Measurements from ENCODE around the gene NAV3. TPM values are rescaled to one million over a fixed set of nuclear protein-coding genes. Genes with fewer than 3 reads are reported as not detected.
A peak's percentile ranks its signal among the peaks of the same experiment; 100 is the strongest.

The NAV3 gene
- total and polyA plus RNA-seq, 5 experiments from 2014 or later: not detected

DNA sequence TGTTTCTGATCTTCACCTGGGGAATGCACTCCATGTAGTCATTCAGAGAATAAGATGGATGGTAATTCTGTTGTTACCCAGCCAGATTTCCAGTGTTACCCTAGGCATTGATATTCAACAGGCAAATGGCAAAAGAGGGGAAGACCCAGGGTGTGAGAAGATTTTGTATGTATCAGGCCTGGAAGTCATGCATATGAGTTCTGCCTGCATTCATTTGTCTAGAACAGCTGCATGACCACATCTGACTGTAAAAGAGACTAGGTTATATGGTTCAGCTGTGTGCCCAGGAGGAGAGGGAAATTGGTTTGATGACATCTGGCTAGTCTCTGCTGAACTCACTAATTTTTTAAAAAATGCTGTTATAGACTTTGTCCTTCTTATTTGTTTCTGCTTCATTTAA lies 224.9 kb downstream of the NAV3 start:
- H3K36me3 Mint-ChIP-seq: no peaks in the 10 kb centered on the region
- POLR2A ChIA-PET: no interaction called here
- ATAC-seq (no peak), DNase-seq (no peak)
- no peaks in the 10 kb centered on the region for H3K27me3 Mint-ChIP-seq
- H3K4me1 Mint-ChIP-seq: no peaks in the 10 kb centered on the region
- H3K4me3 Mint-ChIP-seq: no peak overlapping the region
- H3K9me3 Mint-ChIP-seq: peaks cover 0 to 9% (median 1%) of the 10 kb centered on the region in 9 donors
- H3K27ac Mint-ChIP-seq: no peak overlapping the region

DNA sequence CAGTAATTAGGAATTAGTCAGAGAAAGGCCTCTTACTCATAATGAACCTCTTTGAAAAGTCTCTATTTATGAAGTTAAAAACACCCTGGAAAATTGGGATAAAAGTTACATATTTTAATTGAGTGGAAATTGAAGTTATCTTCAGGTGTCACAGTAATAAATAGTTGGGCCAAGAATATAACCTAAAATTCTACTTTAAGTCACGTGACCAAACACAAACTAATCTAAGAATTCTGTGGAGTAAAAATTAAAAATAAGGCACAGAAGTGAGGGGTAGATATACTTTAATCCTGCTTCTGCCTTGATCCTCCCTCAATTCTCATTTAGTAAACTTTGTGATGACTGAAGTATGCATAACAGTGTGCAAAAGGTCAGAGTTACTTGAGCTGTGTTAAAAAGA lies 226.4 kb downstream of the NAV3 start:
- no peak overlapping the region for H3K4me3 Mint-ChIP-seq
- no peaks in the 10 kb centered on the region for H3K27me3 Mint-ChIP-seq
- ATAC-seq: no peak
- DNase-seq: no peak
- no peaks in the 10 kb centered on the region for H3K36me3 Mint-ChIP-seq
- POLR2A ChIA-PET: no interaction called here
- peaks cover 0 to 9% (median 3%) of the 10 kb centered on the region in 9 donors for H3K9me3 Mint-ChIP-seq
- no peaks in the 10 kb centered on the region for H3K4me1 Mint-ChIP-seq
- H3K27ac Mint-ChIP-seq: no peak overlapping the region

DNA sequence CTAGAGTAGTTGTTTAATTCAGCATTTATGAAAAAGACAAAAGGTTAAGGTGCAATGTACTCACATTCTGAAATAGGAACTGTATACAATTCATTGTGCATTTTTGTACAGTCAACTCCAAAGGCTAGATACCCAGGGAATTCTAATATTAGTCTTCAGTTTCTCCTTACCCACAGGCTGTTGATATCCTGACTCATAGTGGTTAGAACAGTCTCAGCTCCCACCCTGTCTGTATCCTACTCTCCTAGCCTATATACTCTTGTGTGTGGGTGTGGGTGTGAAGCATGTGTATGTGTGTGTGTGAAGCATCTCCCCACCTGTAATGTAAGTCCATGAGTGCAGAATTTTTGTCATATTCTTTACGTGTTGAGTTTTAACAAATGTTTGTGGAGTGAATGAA lies 229.5 kb downstream of the NAV3 start:
- H3K9me3 Mint-ChIP-seq: peaks cover 0 to 10% (median 0%) of the 10 kb centered on the region in 9 donors
- H3K36me3 Mint-ChIP-seq: no peaks in the 10 kb centered on the region
- no peaks in the 10 kb centered on the region for H3K4me1 Mint-ChIP-seq
- ATAC-seq (no peak), DNase-seq (no peak)
- POLR2A ChIA-PET: no interaction called here
- no peak overlapping the region for H3K4me3 Mint-ChIP-seq
- H3K27me3 Mint-ChIP-seq: no peaks in the 10 kb centered on the region
- no peak overlapping the region for H3K27ac Mint-ChIP-seq

GRCh38 chr12:78062786-78063185 lies 232.1 kb downstream of the NAV3 start:
- Mint-ChIP-seq H3K9me3 (peaks cover 0 to 10% (median 0%) of the 10 kb centered on the region in 9 donors), H3K4me3 (no peak overlapping the region), H3K27ac (no peak overlapping the region), H3K36me3 (no peaks in the 10 kb centered on the region), H3K27me3 (no peaks in the 10 kb centered on the region), H3K4me1 (no peaks in the 10 kb centered on the region)
- no peak for DNase-seq
- POLR2A ChIA-PET: no interaction called here
- no peak for ATAC-seq

DNA sequence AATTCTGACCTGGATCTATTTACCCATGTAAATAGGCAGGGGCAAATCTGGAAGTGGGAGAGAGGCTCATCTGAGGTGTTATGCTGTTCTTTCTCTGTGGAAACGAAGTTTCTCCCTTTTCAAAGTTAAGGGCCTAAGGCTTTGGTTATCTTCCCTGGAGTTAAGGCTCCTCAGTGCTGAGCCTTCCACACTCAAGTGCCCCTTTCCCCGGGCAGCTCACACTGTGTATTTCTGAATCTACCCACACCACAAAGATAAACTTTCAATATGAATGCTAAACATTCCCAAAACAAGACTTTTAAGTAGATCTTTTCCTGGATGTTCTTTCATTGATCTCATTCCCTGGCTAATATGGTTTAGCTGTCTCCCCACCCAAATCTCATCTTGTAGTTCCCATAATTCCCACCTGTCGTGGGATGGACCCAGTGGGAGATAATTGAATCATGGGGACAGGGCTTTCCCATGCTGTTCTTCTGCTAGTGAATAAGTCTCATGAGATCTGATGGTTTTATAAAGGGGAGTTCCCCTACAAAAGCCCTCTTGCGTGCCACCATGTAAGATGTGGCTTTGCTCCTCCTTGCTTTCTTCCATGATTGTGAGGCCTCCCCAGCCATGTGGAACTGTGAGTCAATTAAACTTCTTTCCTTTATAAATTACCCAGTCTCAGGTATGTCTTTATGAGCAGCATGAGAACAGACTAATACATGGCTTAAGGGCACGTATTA lies 251.1 kb downstream of the NAV3 start:
- Mint-ChIP-seq H3K4me1 (no peaks in the 10 kb centered on the region), H3K4me3 (peak overlapping the region in 1 of 10 donors; percentile 10), H3K36me3 (peaks cover 0 to 3% (median 0%) of the 10 kb centered on the region in 3 donors), H3K9me3 (peaks cover 0 to 4% (median 0%) of the 10 kb centered on the region in 9 donors), H3K27ac (no peak overlapping the region), H3K27me3 (no peaks in the 10 kb centered on the region)
- ATAC-seq: no peak
- DNase-seq: no peak
- POLR2A ChIA-PET: no interaction called here

- no peak overlapping the region for H3K4me3 Mint-ChIP-seq
- no peaks in the 10 kb centered on the region for H3K4me1 Mint-ChIP-seq
- H3K27me3 Mint-ChIP-seq: no peaks in the 10 kb centered on the region
- H3K9me3 Mint-ChIP-seq: peaks cover 0 to 10% (median 0%) of the 10 kb centered on the region in 9 donors
- POLR2A ChIA-PET: no interaction called here
- DNase-seq: no peak
- no peak overlapping the region for H3K27ac Mint-ChIP-seq
- no peak for ATAC-seq
- H3K36me3 Mint-ChIP-seq: no peaks in the 10 kb centered on the region
Observed at GRCh38 chr12:78085542-78086182, 255.0 kb downstream of the NAV3 start.

GRCh38 chr12:78086553-78087362 lies 256.1 kb downstream of the NAV3 start:
- ATAC-seq (no peak), DNase-seq (no peak)
- no peak overlapping the region for H3K4me3 Mint-ChIP-seq

DNA sequence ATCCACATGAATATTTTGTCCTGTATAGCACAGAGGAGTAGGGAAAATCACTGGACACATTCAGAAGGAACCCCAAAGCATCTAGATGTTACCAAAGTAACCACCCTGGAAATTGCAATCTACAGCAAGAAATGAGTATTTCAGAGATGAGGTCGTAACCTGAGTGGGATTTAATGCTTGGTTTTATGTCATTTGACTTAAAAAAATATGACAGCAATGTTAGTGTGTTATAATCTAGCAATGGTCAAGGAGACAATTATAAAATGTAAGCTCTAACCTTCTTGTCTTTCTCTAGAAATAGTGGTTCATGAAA lies 256.6 kb downstream of the NAV3 start:
- Mint-ChIP-seq H3K27ac (no peak overlapping the region), H3K4me3 (no peak overlapping the region), H3K9me3 (peaks cover 0 to 9% (median 0%) of the 10 kb centered on the region in 9 donors), H3K4me1 (no peaks in the 10 kb centered on the region), H3K36me3 (no peaks in the 10 kb centered on the region), H3K27me3 (no peaks in the 10 kb centered on the region)
- POLR2A ChIA-PET: no interaction called here
- no peak for ATAC-seq
- no peak for DNase-seq

More at GRCh38 chr12:78086553-78087362, 256.1 kb downstream of the NAV3 start:
- no peaks in the 10 kb centered on the region for H3K4me1 Mint-ChIP-seq
- H3K27me3 Mint-ChIP-seq: no peaks in the 10 kb centered on the region
- H3K36me3 Mint-ChIP-seq: no peaks in the 10 kb centered on the region
- H3K27ac Mint-ChIP-seq: no peak overlapping the region
- peaks cover 0 to 8% (median 0%) of the 10 kb centered on the region in 9 donors for H3K9me3 Mint-ChIP-seq
- POLR2A ChIA-PET: no interaction called here

DNA sequence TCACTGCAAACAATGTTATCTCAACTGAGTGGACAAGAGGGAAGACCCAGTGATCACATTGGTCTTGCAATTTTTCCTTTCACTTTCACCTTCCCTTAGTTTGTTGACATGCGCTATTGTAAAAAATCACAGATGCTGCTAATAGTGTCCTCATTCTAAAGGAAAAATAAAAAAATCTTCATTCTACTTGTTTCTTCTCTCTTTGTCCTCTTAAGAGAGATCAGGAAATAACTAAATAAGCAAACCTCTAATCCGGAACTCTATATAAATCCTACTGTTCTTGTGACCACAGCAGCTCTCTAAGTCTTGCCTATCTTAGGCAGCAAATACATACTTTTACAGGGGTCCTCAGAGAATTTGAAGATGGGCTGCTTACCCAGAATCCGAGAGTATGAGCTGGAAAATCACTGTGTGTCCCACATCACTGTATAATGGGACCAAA lies 257.7 kb downstream of the NAV3 start:
- Mint-ChIP-seq H3K9me3 (peaks cover 0 to 9% (median 2%) of the 10 kb centered on the region in 9 donors), H3K27ac (no peak overlapping the region), H3K4me1 (no peaks in the 10 kb centered on the region), H3K27me3 (no peaks in the 10 kb centered on the region), H3K4me3 (no peak overlapping the region), H3K36me3 (no peaks in the 10 kb centered on the region)
- POLR2A ChIA-PET: no interaction called here
- DNase-seq (no peak), ATAC-seq (no peak)

- Mint-ChIP-seq H3K4me1 (no peaks in the 10 kb centered on the region), H3K27ac (no peak overlapping the region), H3K9me3 (peaks cover 0 to 9% (median 4%) of the 10 kb centered on the region in 9 donors), H3K36me3 (no peaks in the 10 kb centered on the region), H3K27me3 (no peaks in the 10 kb centered on the region), H3K4me3 (no peak overlapping the region)
- POLR2A ChIA-PET: no interaction called here
- ATAC-seq: no peak
- DNase-seq: no peak
Observed at GRCh38 chr12:78090266-78090665, 259.6 kb downstream of the NAV3 start.

DNA sequence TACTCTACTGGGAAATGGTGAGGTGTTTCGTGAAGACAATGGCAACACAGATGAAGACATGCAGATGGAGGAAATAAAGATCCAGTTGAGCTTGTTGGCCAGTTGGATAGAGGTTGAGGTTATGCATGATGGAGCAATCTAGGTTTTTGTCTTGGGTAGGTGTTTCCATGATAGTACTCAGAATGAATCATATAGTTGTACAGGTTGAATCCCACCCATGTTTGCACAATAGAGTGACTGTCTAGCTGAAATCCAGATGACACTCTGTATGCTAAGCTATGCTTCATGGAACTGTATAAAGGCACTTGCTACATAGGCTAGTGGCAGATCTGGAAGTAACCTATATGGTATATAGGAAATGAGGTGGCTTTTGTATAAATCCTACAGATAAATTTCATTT lies 264.9 kb downstream of the NAV3 start:
- Mint-ChIP-seq H3K36me3 (no peaks in the 10 kb centered on the region), H3K27me3 (no peaks in the 10 kb centered on the region), H3K9me3 (peaks cover 0 to 25% (median 7%) of the 10 kb centered on the region in 9 donors), H3K4me1 (no peaks in the 10 kb centered on the region), H3K4me3 (no peak overlapping the region), H3K27ac (no peak overlapping the region)
- POLR2A ChIA-PET: no interaction called here
- no peak for ATAC-seq
- DNase-seq: no peak

GRCh38 chr12:78096909-78097597 lies 266.4 kb downstream of the NAV3 start:
- Mint-ChIP-seq H3K9me3 (peaks cover 0 to 25% (median 3%) of the 10 kb centered on the region in 9 donors), H3K4me3 (no peak overlapping the region), H3K27me3 (no peaks in the 10 kb centered on the region), H3K36me3 (no peaks in the 10 kb centered on the region), H3K4me1 (no peaks in the 10 kb centered on the region), H3K27ac (no peak overlapping the region)
- POLR2A ChIA-PET: no interaction called here
- ATAC-seq (no peak), DNase-seq (no peak)

DNA sequence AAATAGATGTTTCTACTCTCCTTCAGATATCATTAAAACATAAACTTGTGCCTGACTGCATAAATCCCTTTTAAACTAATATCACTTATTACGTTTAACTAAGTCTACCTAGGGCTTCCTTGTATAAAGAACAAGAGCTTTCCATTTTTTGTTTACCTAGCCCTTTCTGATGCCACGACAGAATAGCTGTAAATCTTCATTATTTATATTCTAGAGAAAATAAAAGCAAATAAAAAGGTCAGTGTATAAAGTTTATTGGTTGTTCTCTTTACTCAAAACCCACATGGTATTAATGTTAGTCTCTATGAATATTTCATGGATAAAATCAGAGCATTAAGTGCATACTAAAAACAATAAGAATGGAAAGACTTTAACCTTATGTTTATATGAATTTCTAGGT lies 269.1 kb downstream of the NAV3 start:
- no peak overlapping the region for H3K27ac Mint-ChIP-seq
- POLR2A ChIA-PET: no interaction called here
- no peaks in the 10 kb centered on the region for H3K4me1 Mint-ChIP-seq

More for the DNA sequence above, 269.1 kb downstream of the NAV3 start:
- DNase-seq (no peak), ATAC-seq (no peak)
- Mint-ChIP-seq H3K27me3 (no peaks in the 10 kb centered on the region), H3K4me3 (no peak overlapping the region), H3K36me3 (no peaks in the 10 kb centered on the region), H3K9me3 (peaks cover 0 to 35% (median 3%) of the 10 kb centered on the region in 9 donors)

Measured in naive thymus-derived CD8-positive, alpha-beta T cell (primary cell).